ENCODE measurements around the gene CLDN8.

Gene CLDN8

GRCh38 chr21:30233228-30234020 is 17.5 kb upstream of the CLDN8 start:
- in situ Hi-C loops (cut with HindIII; ENCODE audit: low sequenced_read_pairs): no loop called here
- no peak overlapping the region for H3K4me3 ChIP-seq (ENCODE audit: low read depth, low read length)
- TF ChIP-seq CTCF (IDR thresholded peaks at IDR 0.05; ENCODE audit: low read depth, low read length, missing control alignments): no peak
- DNase-seq (ENCODE audit: low read depth): no peak

GRCh38 chr21:30232011-30232410 is 16.1 kb upstream of the CLDN8 start:
- in situ Hi-C loops (cut with HindIII; ENCODE audit: low sequenced_read_pairs): no loop called here
- no peak for DNase-seq (ENCODE audit: low read depth)
- H3K4me3 ChIP-seq (ENCODE audit: low read depth, low read length): no peak overlapping the region
- no peak for TF ChIP-seq CTCF (IDR thresholded peaks at IDR 0.05; ENCODE audit: low read depth, low read length, missing control alignments)

DNA sequence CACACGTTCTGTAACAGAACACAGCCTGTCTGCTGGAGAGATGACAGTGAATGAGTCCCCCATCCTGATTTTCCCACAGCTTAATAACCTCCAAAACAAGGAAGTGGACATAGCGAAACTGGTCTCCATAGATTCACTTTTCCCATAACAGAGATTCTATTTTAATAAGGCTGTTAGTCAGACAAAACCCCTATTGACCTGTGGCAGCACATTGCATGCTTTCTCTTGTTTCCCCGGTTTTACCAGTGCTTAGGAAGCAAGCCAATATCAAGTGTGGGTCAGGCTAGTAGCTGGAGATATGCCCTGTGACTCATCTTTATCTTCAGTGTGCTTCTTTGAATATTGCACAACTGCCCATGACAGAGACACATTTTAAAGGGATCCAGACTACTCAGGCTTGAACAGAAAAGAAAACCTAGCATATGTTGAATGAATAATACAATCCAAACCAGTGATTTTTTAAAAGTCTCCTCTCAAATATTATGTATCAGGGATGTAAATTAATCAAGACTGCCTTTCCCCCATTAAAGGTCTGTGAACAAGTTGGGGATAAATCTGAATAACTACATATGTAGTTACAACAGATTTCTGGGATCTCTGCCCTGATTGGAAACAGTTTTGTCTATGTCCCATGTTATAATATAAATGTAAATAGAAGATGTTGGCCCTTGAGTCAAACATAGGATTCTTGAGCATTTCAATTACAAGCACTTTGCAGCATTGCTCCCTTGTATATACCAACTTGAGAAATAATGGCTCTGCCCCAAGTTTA is 11.9 kb upstream of the CLDN8 start:
- H3K4me3 ChIP-seq (ENCODE audit: low read depth, low read length): no peak overlapping the region
- peak; percentile 91 for DNase-seq (ENCODE audit: low read depth)
- in situ Hi-C loops (cut with HindIII; ENCODE audit: low sequenced_read_pairs): no loop called here
- TF ChIP-seq CTCF (IDR thresholded peaks at IDR 0.05; ENCODE audit: low read depth, low read length, missing control alignments): no peak

- DNase-seq (ENCODE audit: low read depth): no peak
- H3K4me3 ChIP-seq (ENCODE audit: low read depth, low read length): no peak overlapping the region
- no peak for TF ChIP-seq CTCF (IDR thresholded peaks at IDR 0.05; ENCODE audit: low read depth, low read length, missing control alignments)
- in situ Hi-C loops (cut with HindIII; ENCODE audit: low sequenced_read_pairs): no loop called here
These were observed 11.2 kb upstream of the CLDN8 start for GRCh38 chr21:30227128-30227527.

- no peak for DNase-seq (ENCODE audit: low read depth)
- no peak for TF ChIP-seq CTCF (IDR thresholded peaks at IDR 0.05; ENCODE audit: low read depth, low read length, missing control alignments)
- H3K4me3 ChIP-seq (ENCODE audit: low read depth, low read length): no peak overlapping the region
- in situ Hi-C loops (cut with HindIII; ENCODE audit: low sequenced_read_pairs): no loop called here
These were observed 7.7 kb upstream of the CLDN8 start for GRCh38 chr21:30223596-30223995.

- no peak for DNase-seq (ENCODE audit: low read depth)
- in situ Hi-C loops (cut with HindIII; ENCODE audit: low sequenced_read_pairs): no loop called here
- no peak for TF ChIP-seq CTCF (IDR thresholded peaks at IDR 0.05; ENCODE audit: low read depth, low read length, missing control alignments)
- H3K4me3 ChIP-seq (ENCODE audit: low read depth, low read length): no peak overlapping the region
These were observed 6.8 kb upstream of the CLDN8 start for GRCh38 chr21:30222724-30223123.
